ENCODE results near the gene GPNMB. TPM values are rescaled to one million over a fixed set of nuclear protein-coding genes. Genes with fewer than 3 reads are reported as not detected.

The GPNMB gene
- total RNA-seq, 1 experiment from 2014 or later: 1.2 TPM

- H3K27ac Mint-ChIP-seq: no peak overlapping the region
These were observed 47.0 kb downstream of the GPNMB start for GRCh38 chr7:23293500-23294073.

More at GRCh38 chr7:23293500-23294073, 47.0 kb downstream of the GPNMB start:
- H2BK120ac ChIP-seq (ENCODE audit: low read depth, low read length, poor library complexity, severe bottlenecking): no peak overlapping the region
- no peaks in the 10 kb centered on the region for H3K79me1 ChIP-seq (ENCODE audit: insufficient read depth, low read depth, low read length, poor library complexity, severe bottlenecking)
- H2AFZ ChIP-seq (ENCODE audit: low read length): no peak overlapping the region
- DNase-seq: no peak
- H3K9me3 Mint-ChIP-seq: no peaks in the 10 kb centered on the region
- no peak overlapping the region for H3K56ac ChIP-seq (ENCODE audit: insufficient read length, low read depth, low read length)
- H3K4me1 ChIP-seq (ENCODE audit: insufficient read depth, low read length): no peaks in the 10 kb centered on the region; the same call in 1 of the 2 replicates
- peaks cover 22% of the 10 kb centered on the region for H3K27me3 Mint-ChIP-seq (ENCODE audit: low read depth)
- no peak for TF ChIP-seq CTCF (conservative IDR thresholded peaks at IDR 0.05)
- H3K27me3 ChIP-seq (ENCODE audit: insufficient read depth, low read length): no peaks in the 10 kb centered on the region
- H3K36me3 Mint-ChIP-seq (ENCODE audit: insufficient read depth in 1 of 3, low read depth in 3 of 3): no peaks in the 10 kb centered on the region
- peaks cover 16 to 20% of the 10 kb centered on the region in 2 experiments for H3K4me1 Mint-ChIP-seq
- no peaks in the 10 kb centered on the region for H4K20me1 ChIP-seq (ENCODE audit: control insufficient read depth, insufficient read depth, insufficient read length)
- no peak overlapping the region for H3K23ac ChIP-seq (ENCODE audit: insufficient read length, low read depth, low read length)
- WGBS (ENCODE audit: extremely low coverage, insufficient read length, low lambda C conversion rate): no CpG with 5 or more reads among the region's 12 CpGs
- no peak overlapping the region for H3K4me3 Mint-ChIP-seq
- H3K79me2 ChIP-seq (ENCODE audit: insufficient read depth, low read length): no peaks in the 10 kb centered on the region
- H3K27ac ChIP-seq (ENCODE audit: insufficient read length, low read depth, low read length): no peak overlapping the region
- no peak overlapping the region for H3K9ac ChIP-seq (ENCODE audit: extremely low read depth, insufficient read length, low read length)
- no peak overlapping the region for H3K14ac ChIP-seq (ENCODE audit: insufficient read depth, low read length)
- no peak overlapping the region for H3K4me2 ChIP-seq (ENCODE audit: insufficient read depth, insufficient read length, low read length)
- H3K23me2 ChIP-seq (ENCODE audit: insufficient read length, low read depth, low read length, poor library complexity, severe bottlenecking): no peaks in the 10 kb centered on the region
- no peak overlapping the region for H3K4ac ChIP-seq (ENCODE audit: low read depth, low read length)
- no peak overlapping the region for H2BK12ac ChIP-seq (ENCODE audit: insufficient read length, low read depth, low read length)
- H2BK5ac ChIP-seq (ENCODE audit: insufficient read length, low read length): no peak overlapping the region
- no peak overlapping the region for H2BK20ac ChIP-seq (ENCODE audit: low read depth, low read length, poor library complexity, severe bottlenecking)
- no peak overlapping the region for H4K5ac ChIP-seq (ENCODE audit: insufficient read length, low read depth, low read length)
- no peak overlapping the region for H3K18ac ChIP-seq (ENCODE audit: insufficient read length, low read depth, low read length)
- H2AK5ac ChIP-seq (ENCODE audit: insufficient read length, low read length): no peak overlapping the region
- no peaks in the 10 kb centered on the region for H3K9me3 ChIP-seq (ENCODE audit: control insufficient read depth, low read depth, low read length)
- no peak overlapping the region for H4K91ac ChIP-seq (ENCODE audit: insufficient read length, low read depth, low read length)
- H4K8ac ChIP-seq (replicated peaks; ENCODE audit: insufficient read length, low read depth, low read length): no peak overlapping the region
- H3T11ph ChIP-seq (ENCODE audit: low read length): no peak overlapping the region
- H2BK15ac ChIP-seq (ENCODE audit: low read depth, low read length): no peak overlapping the region
